ENCODE measurements around the gene IMPDH2. TPM values are rescaled to one million over a fixed set of nuclear protein-coding genes. Genes with fewer than 3 reads are reported as not detected.

The IMPDH2 gene
- total and polyA plus RNA-seq, 2 of the 8 experiments (the other 6 are each of a cell fraction or from before 2014, with no cell fraction given), result 374 to 409 TPM

DNA sequence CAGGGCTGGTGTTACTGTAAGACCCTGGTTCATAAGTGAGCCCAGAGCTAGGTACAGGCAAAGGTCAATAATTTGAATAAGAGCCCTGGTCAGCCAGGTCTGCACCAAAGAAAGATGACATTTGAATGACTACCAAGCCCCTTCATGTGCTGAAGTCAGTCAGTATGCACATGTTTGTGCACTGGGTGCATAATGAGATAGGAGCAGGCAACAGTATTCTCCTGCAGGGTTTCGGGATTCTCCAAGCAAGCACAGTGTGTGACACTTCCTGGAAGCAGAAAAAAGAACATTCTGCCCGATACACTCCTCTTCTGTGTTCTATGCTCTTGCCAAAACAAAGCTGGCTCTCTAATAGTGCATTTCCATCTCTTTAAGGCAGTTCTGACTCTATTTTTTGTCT is 5.5 kb upstream of the IMPDH2 start:
- no peak for DNase-seq (ENCODE audit: low read depth in 1 of 2, low spot score in 2 of 2)
- no peak overlapping the region for H3K9ac ChIP-seq (replicated peaks in 1 of 4; ENCODE audit: extremely low read depth in 1 of 4, low read depth in 3 of 4, low read length in 3 of 4)
- no peaks in the 10 kb centered on the region for H3K4me1 ChIP-seq (replicated peaks in 1 of 4; ENCODE audit: control insufficient read depth in 3 of 4, insufficient read depth in 4 of 4, low read length in 3 of 4)

More for the DNA sequence above, 5.5 kb upstream of the IMPDH2 start:
- Histone ChIP-seq H3K79me2 (ENCODE audit: control insufficient read depth in 1 of 2, insufficient read depth in 2 of 2, low read length in 2 of 2) (no peaks in the 10 kb centered on the region), H3K79me1 (ENCODE audit: low read depth, low read length) (peaks cover 2% of the 10 kb centered on the region; the same call in 1 of the 2 replicates), H3K9me3 (ENCODE audit: insufficient read depth in 2 of 2, low read depth in 1 of 2, low read length in 1 of 2) (no peaks in the 10 kb centered on the region), H3K4ac (replicated peaks; ENCODE audit: insufficient read length, low read depth, low read length) (no peak overlapping the region), H4K91ac (replicated peaks; ENCODE audit: insufficient read length, low read length) (no peak overlapping the region), H3K27ac (ENCODE audit: low read depth, low read length) (no peak overlapping the region), H3K18ac (ENCODE audit: extremely low read depth, low read length) (no peak overlapping the region), H4K5ac (ENCODE audit: insufficient read length, low read depth, low read length) (no peak overlapping the region), H4K8ac (ENCODE audit: extremely low read depth, insufficient read depth, low read length) (no peak overlapping the region), H3K4me2 (ENCODE audit: insufficient read depth in 1 of 2, low read depth in 2 of 2, low read length in 2 of 2) (no peak overlapping the region), H2BK15ac (ENCODE audit: low read length) (no peak overlapping the region), H3K56ac (replicated peaks; ENCODE audit: insufficient read length, low read depth, low read length) (no peak overlapping the region), H2BK12ac (ENCODE audit: low read depth, low read length) (no peak overlapping the region), H2AK5ac (ENCODE audit: low read depth, low read length) (no peak overlapping the region), H3K14ac (ENCODE audit: insufficient read length) (no peak overlapping the region), H3K23ac (ENCODE audit: insufficient read length) (no peak overlapping the region), H2BK5ac (ENCODE audit: low read depth, low read length) (no peak overlapping the region), H3K36me3 (ENCODE audit: control insufficient read depth in 2 of 4, insufficient read depth in 4 of 4, low read length in 3 of 4) (peaks cover 20 to 49% (median 36%) of the 10 kb centered on the region in 4 experiments), H3K23me2 (ENCODE audit: low read depth, low read length) (no peaks in the 10 kb centered on the region), H2BK120ac (replicated peaks; ENCODE audit: low read depth, low read length) (no peak overlapping the region), H3K27me3 (replicated peaks in 1 of 4; ENCODE audit: control insufficient read depth in 3 of 4, extremely low read depth in 1 of 4, insufficient read depth in 3 of 4, low read length in 3 of 4) (no peaks in the 10 kb centered on the region), H2BK20ac (ENCODE audit: low read length) (no peak overlapping the region), H2AFZ (ENCODE audit: low read length) (no peak overlapping the region), H4K20me1 (replicated peaks in 1 of 2; ENCODE audit: control insufficient read depth in 1 of 2, insufficient read depth in 2 of 2, low read length in 2 of 2) (peaks cover 7 to 9% of the 10 kb centered on the region in 2 experiments), H3K4me3 (ENCODE audit: extremely low read depth in 1 of 4, insufficient read depth in 2 of 4, low read depth in 3 of 4, low read length in 4 of 4) (no peak overlapping the region)
- WGBS, 2 experiments (ENCODE audit: extremely low coverage in 1 of 2, insufficient coverage in 1 of 2, insufficient read length in 1 of 2, insufficient replicate concordance in 2 of 2, low coverage in 1 of 2, low lambda C conversion rate in 2 of 2, missing lambda C conversion rate in 1 of 2), result 92% methylated on average over 2 of the region's 2 CpGs; no CpG with 5 or more reads in 1 of the 2 experiments
- CTCF ChIA-PET (ENCODE audit: partially characterized antibody), result interaction anchor here (1.6 kb wide), 1 partner anchor 13 kb away, joined by 6 read pairs; the partner anchor contains the start of gene NDUFAF3
- no peak for TF ChIP-seq FOSL1 (IDR thresholded peaks at IDR 0.05; ENCODE audit: insufficient read depth, low read depth, low read length)
- TF ChIP-seq EZH2 (IDR thresholded peaks at IDR 0.05; ENCODE audit: low read depth, low read length, severe bottlenecking), result no peak
- TF ChIP-seq CHD1 (IDR thresholded peaks at IDR 0.05; ENCODE audit: low read depth, low read length), result no peak
- no peak for TF ChIP-seq EP300 (IDR thresholded peaks at IDR 0.05; ENCODE audit: borderline replicate concordance in 1 of 2, low read depth in 2 of 2, low read length in 2 of 2)
- TF ChIP-seq, protein P1, sequence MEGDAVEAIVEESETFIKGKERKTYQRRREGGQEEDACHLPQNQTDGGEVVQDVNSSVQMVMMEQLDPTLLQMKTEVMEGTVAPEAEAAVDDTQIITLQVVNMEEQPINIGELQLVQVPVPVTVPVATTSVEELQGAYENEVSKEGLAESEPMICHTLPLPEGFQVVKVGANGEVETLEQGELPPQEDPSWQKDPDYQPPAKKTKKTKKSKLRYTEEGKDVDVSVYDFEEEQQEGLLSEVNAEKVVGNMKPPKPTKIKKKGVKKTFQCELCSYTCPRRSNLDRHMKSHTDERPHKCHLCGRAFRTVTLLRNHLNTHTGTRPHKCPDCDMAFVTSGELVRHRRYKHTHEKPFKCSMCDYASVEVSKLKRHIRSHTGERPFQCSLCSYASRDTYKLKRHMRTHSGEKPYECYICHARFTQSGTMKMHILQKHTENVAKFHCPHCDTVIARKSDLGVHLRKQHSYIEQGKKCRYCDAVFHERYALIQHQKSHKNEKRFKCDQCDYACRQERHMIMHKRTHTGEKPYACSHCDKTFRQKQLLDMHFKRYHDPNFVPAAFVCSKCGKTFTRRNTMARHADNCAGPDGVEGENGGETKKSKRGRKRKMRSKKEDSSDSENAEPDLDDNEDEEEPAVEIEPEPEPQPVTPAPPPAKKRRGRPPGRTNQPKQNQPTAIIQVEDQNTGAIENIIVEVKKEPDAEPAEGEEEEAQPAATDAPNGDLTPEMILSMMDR (IDR thresholded peaks at IDR 0.05; ENCODE audit: control extremely low read depth in 1 of 3, insufficient read depth in 1 of 3, low read depth in 1 of 3, low read length in 3 of 3), result no peak
- TF ChIP-seq PHF8 (conservative IDR thresholded peaks at IDR 0.05; ENCODE audit: low read depth, low read length), result no peak
- FAIRE-seq, result no peak
- POLR2A ChIA-PET (ENCODE audit: partially characterized antibody), result interaction anchor here (0.6 to 5.5 kb wide), 3 partner anchors 12 to 408 kb away, joined by 3 to 41 read pairs (median 3); partner anchors contain the start of gene NDUFAF3

All from H1 (cell line).